ENCODE data around the gene LINS1.

The LINS1 gene

GRCh38 chr15:100588638-100589242, 13.2 kb downstream of the LINS1 start:
- Histone ChIP-seq H3K9me3 (ENCODE audit: control insufficient read depth, low read length) (peaks cover 52% of the 10 kb centered on the region), H3K27ac (ENCODE audit: low read depth, low read length, severe bottlenecking) (no peak overlapping the region), H3K4me3 (ENCODE audit: extremely low read depth, insufficient read depth, low read length, poor library complexity, severe bottlenecking) (no peak overlapping the region), H3K4me1 (ENCODE audit: control insufficient read depth, insufficient read depth, low read length, poor library complexity, severe bottlenecking) (no peaks in the 10 kb centered on the region), H3K36me3 (ENCODE audit: control insufficient read depth, insufficient read depth, low read length) (peaks cover 3% of the 10 kb centered on the region)
- 75 to 100% methylated on average over 1 of the region's 1 CpG for WGBS, 2 experiments (ENCODE audit: insufficient coverage in 2 of 2)

- H3K4me1 ChIP-seq (ENCODE audit: control insufficient read depth, insufficient read depth, low read length, poor library complexity, severe bottlenecking): no peaks in the 10 kb centered on the region
- no peak overlapping the region for H3K4me3 ChIP-seq (ENCODE audit: extremely low read depth, insufficient read depth, low read length, poor library complexity, severe bottlenecking)
- H3K27ac ChIP-seq (ENCODE audit: low read depth, low read length, severe bottlenecking): no peak overlapping the region
- peaks cover 2% of the 10 kb centered on the region for H3K36me3 ChIP-seq (ENCODE audit: control insufficient read depth, insufficient read depth, low read length)
- peaks cover 8% of the 10 kb centered on the region for H3K9me3 ChIP-seq (ENCODE audit: control insufficient read depth, low read length)
- 85 to 96% methylated on average over 4 of the region's 4 CpGs for WGBS, 2 experiments (ENCODE audit: insufficient coverage in 2 of 2)
Observed at GRCh38 chr15:100580414-100580813, 21.6 kb downstream of the LINS1 start.

GRCh38 chr15:100573526-100573925, 28.5 kb downstream of the LINS1 start:
- 91 to 94% methylated on average over 3 to 4 of the region's 4 CpGs for WGBS, 2 experiments (ENCODE audit: insufficient coverage in 2 of 2)
- Histone ChIP-seq H3K36me3 (ENCODE audit: control insufficient read depth, insufficient read depth, low read length) (peaks cover 18% of the 10 kb centered on the region), H3K4me3 (ENCODE audit: extremely low read depth, insufficient read depth, low read length, poor library complexity, severe bottlenecking) (no peak overlapping the region), H3K4me1 (ENCODE audit: control insufficient read depth, insufficient read depth, low read length, poor library complexity, severe bottlenecking) (no peaks in the 10 kb centered on the region), H3K9me3 (ENCODE audit: control insufficient read depth, low read length) (no peaks in the 10 kb centered on the region), H3K27ac (ENCODE audit: low read depth, low read length, severe bottlenecking) (no peak overlapping the region)

DNA sequence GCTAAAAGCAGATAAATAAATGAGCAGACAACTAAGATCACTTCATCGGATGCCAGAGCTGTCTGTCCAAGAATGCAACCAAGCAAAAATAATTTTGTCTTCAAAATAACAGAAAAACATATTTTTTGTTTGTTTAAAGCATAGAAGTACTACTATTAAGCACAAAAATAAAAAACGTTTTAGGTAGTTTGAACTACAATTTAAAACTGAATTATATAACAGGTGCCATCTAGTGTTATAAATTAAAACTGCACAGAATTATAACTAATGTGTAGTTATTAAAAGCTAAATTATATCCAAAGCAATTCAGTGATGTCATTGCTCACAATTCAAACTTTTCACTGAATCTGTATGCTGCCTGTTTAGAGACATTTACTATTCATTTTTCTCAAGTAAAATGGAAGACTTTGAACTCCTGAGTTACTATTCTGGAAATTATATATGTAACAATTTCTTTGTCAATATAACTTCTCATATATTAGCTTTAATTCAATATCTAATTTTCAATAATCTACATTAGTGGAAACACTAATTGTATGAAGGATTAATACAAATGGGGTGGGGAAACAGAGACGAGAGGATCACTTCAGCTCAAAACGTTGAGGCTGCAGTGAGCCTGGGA, 29.5 kb downstream of the LINS1 start:
- peaks cover 18% of the 10 kb centered on the region for H3K36me3 ChIP-seq (ENCODE audit: control insufficient read depth, insufficient read depth, low read length)
- no peaks in the 10 kb centered on the region for H3K4me1 ChIP-seq (ENCODE audit: control insufficient read depth, insufficient read depth, low read length, poor library complexity, severe bottlenecking)
- H3K27ac ChIP-seq (ENCODE audit: low read depth, low read length, severe bottlenecking): no peak overlapping the region
- no peaks in the 10 kb centered on the region for H3K9me3 ChIP-seq (ENCODE audit: control insufficient read depth, low read length)
- H3K4me3 ChIP-seq (ENCODE audit: extremely low read depth, insufficient read depth, low read length, poor library complexity, severe bottlenecking): no peak overlapping the region
- no CpG with 5 or more reads among the region's 4 CpGs for WGBS, 2 experiments (ENCODE audit: insufficient coverage in 2 of 2)

DNA sequence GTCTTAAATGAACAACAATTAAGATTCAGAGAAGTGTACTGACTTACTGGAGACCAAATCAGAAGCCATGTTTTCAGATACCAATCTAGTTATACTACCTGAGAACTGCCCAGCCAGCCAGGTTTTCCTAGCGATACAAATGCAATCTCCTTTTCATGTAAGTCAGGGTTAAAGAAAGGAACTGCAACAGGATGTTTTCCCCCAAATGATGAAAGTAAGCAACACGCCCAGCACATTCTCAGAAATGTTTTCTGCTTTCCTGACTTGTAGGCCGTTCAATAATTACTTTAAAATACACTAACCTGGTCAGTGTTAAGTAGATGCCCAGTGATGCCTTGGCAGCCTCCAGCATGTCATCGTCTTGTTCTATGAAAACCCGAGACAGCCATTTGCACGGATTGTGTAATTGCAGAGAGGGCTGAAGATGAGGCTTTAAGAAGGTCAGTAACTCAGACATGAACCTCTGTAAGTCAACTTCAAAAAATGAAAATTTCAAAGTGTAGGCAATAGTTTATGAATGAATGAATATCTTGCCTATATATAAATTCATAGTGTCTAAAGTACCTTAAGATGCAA, 30.3 kb downstream of the LINS1 start:
- Histone ChIP-seq H3K4me1 (ENCODE audit: control insufficient read depth, insufficient read depth, low read length, poor library complexity, severe bottlenecking) (no peaks in the 10 kb centered on the region), H3K27ac (ENCODE audit: low read depth, low read length, severe bottlenecking) (no peak overlapping the region), H3K4me3 (ENCODE audit: extremely low read depth, insufficient read depth, low read length, poor library complexity, severe bottlenecking) (no peak overlapping the region), H3K36me3 (ENCODE audit: control insufficient read depth, insufficient read depth, low read length) (peaks cover 18% of the 10 kb centered on the region), H3K9me3 (ENCODE audit: control insufficient read depth, low read length) (no peaks in the 10 kb centered on the region)
- 72 to 94% methylated on average over 2 to 3 of the region's 6 CpGs for WGBS, 2 experiments (ENCODE audit: insufficient coverage in 2 of 2)

GRCh38 chr15:100570735-100571313, 31.2 kb downstream of the LINS1 start:
- Histone ChIP-seq H3K4me3 (ENCODE audit: extremely low read depth, insufficient read depth, low read length, poor library complexity, severe bottlenecking) (no peak overlapping the region), H3K9me3 (ENCODE audit: control insufficient read depth, low read length) (no peaks in the 10 kb centered on the region), H3K27ac (ENCODE audit: low read depth, low read length, severe bottlenecking) (no peak overlapping the region), H3K4me1 (ENCODE audit: control insufficient read depth, insufficient read depth, low read length, poor library complexity, severe bottlenecking) (no peaks in the 10 kb centered on the region), H3K36me3 (ENCODE audit: control insufficient read depth, insufficient read depth, low read length) (peaks cover 18% of the 10 kb centered on the region)
- no CpG with 5 or more reads among the region's 4 CpGs for WGBS, 2 experiments (ENCODE audit: insufficient coverage in 2 of 2)

DNA sequence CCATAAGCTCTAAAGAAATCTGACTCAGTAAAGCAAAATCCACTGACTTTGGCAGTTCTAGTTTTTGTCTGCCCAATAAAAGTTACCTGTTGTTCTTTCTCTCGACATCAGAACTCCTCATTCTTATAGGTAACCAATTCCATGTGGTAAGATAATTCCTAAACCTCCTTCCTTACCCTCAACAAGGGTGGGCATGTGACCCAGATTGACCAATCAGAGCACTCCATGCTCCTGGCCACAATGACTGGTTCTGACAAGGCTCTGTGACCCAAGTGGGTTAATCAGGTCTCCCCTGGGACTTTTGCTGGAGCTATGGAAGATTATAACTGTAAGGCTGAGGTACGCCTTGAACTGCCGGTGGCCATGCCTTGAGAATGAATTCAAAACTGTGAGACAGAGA, 31.7 kb downstream of the LINS1 start:
- no peak overlapping the region for H3K4me3 ChIP-seq (ENCODE audit: extremely low read depth, insufficient read depth, low read length, poor library complexity, severe bottlenecking)
- WGBS, 2 experiments (ENCODE audit: insufficient coverage in 2 of 2): 83 to 100% methylated on average over 2 to 3 of the region's 3 CpGs
- no peaks in the 10 kb centered on the region for H3K9me3 ChIP-seq (ENCODE audit: control insufficient read depth, low read length)
- H3K4me1 ChIP-seq (ENCODE audit: control insufficient read depth, insufficient read depth, low read length, poor library complexity, severe bottlenecking): no peaks in the 10 kb centered on the region
- H3K27ac ChIP-seq (ENCODE audit: low read depth, low read length, severe bottlenecking): no peak overlapping the region
- peaks cover 18% of the 10 kb centered on the region for H3K36me3 ChIP-seq (ENCODE audit: control insufficient read depth, insufficient read depth, low read length)

DNA sequence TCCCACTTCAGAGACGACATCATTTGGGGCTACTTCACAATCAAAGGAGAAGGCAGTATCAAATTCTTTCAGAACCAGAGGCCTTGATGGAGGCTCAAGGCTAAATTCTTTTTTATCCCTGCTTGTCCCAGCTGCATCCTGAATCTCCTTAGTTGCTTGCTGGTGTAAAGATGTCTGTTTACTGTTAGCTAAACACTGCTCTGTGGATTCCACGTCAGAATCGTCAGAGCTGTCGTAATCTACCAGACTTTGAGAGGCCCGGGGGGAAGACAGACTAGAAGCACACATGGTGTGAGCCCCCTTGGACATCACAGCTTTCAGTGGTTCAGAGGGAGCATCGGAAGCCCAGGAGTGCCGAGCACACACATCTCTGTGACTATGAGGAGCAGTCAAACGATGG, 32.6 kb downstream of the LINS1 start:
- H3K4me3 ChIP-seq (ENCODE audit: extremely low read depth, insufficient read depth, low read length, poor library complexity, severe bottlenecking): no peak overlapping the region
- H3K36me3 ChIP-seq (ENCODE audit: control insufficient read depth, insufficient read depth, low read length): peaks cover 18% of the 10 kb centered on the region
- no peaks in the 10 kb centered on the region for H3K9me3 ChIP-seq (ENCODE audit: control insufficient read depth, low read length)
- 86 to 89% methylated on average over 6 to 7 of the region's 8 CpGs for WGBS, 2 experiments (ENCODE audit: insufficient coverage in 2 of 2)
- H3K27ac ChIP-seq (ENCODE audit: low read depth, low read length, severe bottlenecking): no peak overlapping the region
- no peaks in the 10 kb centered on the region for H3K4me1 ChIP-seq (ENCODE audit: control insufficient read depth, insufficient read depth, low read length, poor library complexity, severe bottlenecking)

DNA sequence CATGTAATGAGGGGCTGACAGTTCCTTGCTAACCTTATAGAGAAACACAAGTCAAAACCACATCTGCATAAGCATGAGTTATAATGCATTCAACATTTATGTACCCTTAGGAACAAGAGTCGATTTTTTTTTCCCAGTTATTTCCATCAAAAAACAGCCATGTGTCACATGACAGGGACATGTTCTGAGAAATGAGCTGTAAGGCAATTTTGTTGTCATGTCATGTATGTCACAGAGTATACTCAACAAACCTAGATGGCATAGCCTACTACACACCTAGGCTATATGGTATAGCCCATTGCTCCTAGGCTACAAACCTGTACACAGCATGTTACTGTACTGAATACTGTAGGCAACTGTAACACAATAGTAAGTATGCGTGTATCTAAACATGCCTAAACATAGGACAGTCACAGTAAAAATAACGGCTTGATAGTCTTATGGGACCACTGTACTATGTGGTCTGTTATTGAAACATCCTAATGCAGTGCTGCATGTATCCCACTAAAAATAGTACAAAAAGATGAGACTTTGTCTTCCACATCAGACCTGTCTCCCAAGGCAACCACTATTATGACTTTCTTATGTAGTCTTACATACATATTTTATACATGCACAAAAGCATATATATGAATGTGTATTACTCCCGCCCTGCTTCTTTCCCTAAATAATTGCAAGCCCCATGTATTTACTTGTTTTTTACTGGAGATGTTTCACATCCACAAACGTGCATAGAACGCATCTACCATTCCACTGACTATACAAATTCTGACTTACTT, 34.9 kb downstream of the LINS1 start:
- no peak overlapping the region for H3K27ac ChIP-seq (ENCODE audit: low read depth, low read length, severe bottlenecking)
- no peaks in the 10 kb centered on the region for H3K4me1 ChIP-seq (ENCODE audit: control insufficient read depth, insufficient read depth, low read length, poor library complexity, severe bottlenecking)
- no peaks in the 10 kb centered on the region for H3K9me3 ChIP-seq (ENCODE audit: control insufficient read depth, low read length)
- H3K4me3 ChIP-seq (ENCODE audit: extremely low read depth, insufficient read depth, low read length, poor library complexity, severe bottlenecking): no peak overlapping the region
- H3K36me3 ChIP-seq (ENCODE audit: control insufficient read depth, insufficient read depth, low read length): peaks cover 14% of the 10 kb centered on the region
- WGBS, 2 experiments (ENCODE audit: insufficient coverage in 2 of 2): 94 to 96% methylated on average over 2 to 4 of the region's 6 CpGs

GRCh38 chr15:100565591-100565990, 36.4 kb downstream of the LINS1 start:
- Histone ChIP-seq H3K4me3 (ENCODE audit: extremely low read depth, insufficient read depth, low read length, poor library complexity, severe bottlenecking) (no peak overlapping the region), H3K9me3 (ENCODE audit: control insufficient read depth, low read length) (no peaks in the 10 kb centered on the region), H3K4me1 (ENCODE audit: control insufficient read depth, insufficient read depth, low read length, poor library complexity, severe bottlenecking) (no peaks in the 10 kb centered on the region), H3K27ac (ENCODE audit: low read depth, low read length, severe bottlenecking) (no peak overlapping the region), H3K36me3 (ENCODE audit: control insufficient read depth, insufficient read depth, low read length) (peaks cover 4% of the 10 kb centered on the region)
- 93 to 94% methylated on average over 2 to 3 of the region's 3 CpGs for WGBS, 2 experiments (ENCODE audit: insufficient coverage in 2 of 2)

All from mesodermal cell (in vitro differentiated cells).